MCF 10A (cell line): Measurements from ENCODE around the gene CCT7. TPM values are rescaled to one million over a fixed set of nuclear protein-coding genes. Genes with fewer than 3 reads are reported as not detected.

Experiments used
- BruUV-seq: library from RNA; stranded (reverse); fragments of 400-500 nt; replicated peaks from 2 replicates; lab custom pipeline; 2021; lab: Mats Ljungman, UMichigan
- CTCF ChIA-PET: fragments of 300-600 bp; sonication (Branson Sonifier 250); formaldehyde crosslinking; extraction: SDS; loops from one replicate; lab custom pipeline; 2021; ENCODE audit warnings: antibody characterized with exemption, inconsistent platforms; lab: Yijun Ruan, JAX
- POLR2A ChIA-PET: fragments of 300-600, 350-650 bp; sonication (Branson Sonifier 250); formaldehyde crosslinking; extraction: SDS; loops from one replicate; lab custom pipeline; 2020; ENCODE audit warnings: antibody characterized with exemption, inconsistent platforms; lab: Yijun Ruan, JAX
- DNase-seq: peaks from one replicate; pipeline ENCODE4 v3.0.0-alpha.2; 2018; ENCODE audit not compliant: unreplicated experiment
- H3K27ac Mint-ChIP-seq: one replicate; pipeline ENCODE4 v1.8.0; 2022; ENCODE audit warnings: mild to moderate bottlenecking, low read depth, mixed read lengths; ENCODE audit not compliant: unreplicated experiment
- H3K27me3 Mint-ChIP-seq: one replicate; pipeline ENCODE4 v1.8.0; 2022; ENCODE audit warnings: mixed read lengths; ENCODE audit not compliant: insufficient read depth, unreplicated experiment
- H3K36me3 Mint-ChIP-seq: one replicate; pipeline ENCODE4 v1.8.0; 2022; ENCODE audit warnings: mild to moderate bottlenecking, moderate library complexity, mixed read lengths; ENCODE audit not compliant: insufficient read depth, unreplicated experiment
- H3K4me1 Mint-ChIP-seq: one replicate; pipeline ENCODE4 v1.8.0; 2022; ENCODE audit warnings: mixed read lengths; ENCODE audit not compliant: insufficient read depth, unreplicated experiment
- H3K4me3 Mint-ChIP-seq: one replicate; pipeline ENCODE4 v1.8.0; 2022; ENCODE audit warnings: mild to moderate bottlenecking, moderate library complexity, mixed read lengths; ENCODE audit not compliant: unreplicated experiment
- H3K9me3 Mint-ChIP-seq: one replicate; pipeline ENCODE4 v1.8.0; 2022; ENCODE audit warnings: mixed read lengths; ENCODE audit not compliant: unreplicated experiment
- intact Hi-C: fragments of 100-400 bp; cut with micrococcal nuclease; formaldehyde crosslinking; loops from 2 replicates; pipeline ENCODE4 v1.14.1; 2022
- total RNA-seq: library from RNA; stranded (reverse); gene quantifications from 2 replicates; pipeline ENCODE4 v1.2.3, GENCODE V29; 2022
- TF ChIP-seq, protein P1 (sequence below): fragments of 200-600 bp; IDR thresholded peaks from one replicate; pipeline ENCODE4 v1.8.0; 2022; ENCODE audit warnings: antibody characterized with exemption, mild to moderate bottlenecking; ENCODE audit not compliant: unreplicated experiment

Gene CCT7
- total RNA-seq, 1 experiment from 2014 or later, result 495 TPM

DNA sequence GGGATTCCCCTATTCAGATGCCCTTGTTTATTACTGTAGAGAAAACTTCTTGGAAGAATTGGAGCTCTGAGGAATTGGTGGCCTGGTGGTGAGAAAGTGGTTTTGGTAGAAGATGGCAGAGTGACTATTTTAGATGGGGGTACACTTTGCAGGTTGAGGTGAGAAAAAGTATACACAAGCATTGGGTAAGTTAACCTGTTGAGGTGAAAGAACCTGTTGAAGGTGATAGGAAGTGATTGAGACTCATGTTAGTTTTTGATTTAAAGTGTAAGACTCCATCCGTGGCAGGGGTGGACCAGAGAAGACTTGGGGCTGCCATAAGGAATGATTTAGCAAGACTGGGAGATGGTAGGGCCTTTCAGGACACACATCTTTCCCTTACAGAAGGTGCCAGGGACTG lies 3.1 kb downstream of the CCT7 start:
- BruUV-seq, result no TSS peak
- Mint-ChIP-seq H3K4me1 (peaks cover 23% of the 10 kb centered on the region), H3K27me3 (no peaks in the 10 kb centered on the region), H3K27ac (no peak overlapping the region), H3K9me3 (no peaks in the 10 kb centered on the region), H3K36me3 (peaks cover 44% of the 10 kb centered on the region), H3K4me3 (no peak overlapping the region)
- POLR2A ChIA-PET, result interaction anchor here (1.1 kb wide), 1 partner anchor 19 kb away, joined by 3 read pairs; no protein-coding TSS in a partner anchor
- intact Hi-C loops, result no loop called here
- no peak for DNase-seq
- CTCF ChIA-PET, result interaction anchor here (0.8 to 8.1 kb wide), 6 partner anchors 8 to 1352 kb away, joined by 3 to 36 read pairs (median 4); partner anchors contain the start of gene SMYD5
- TF ChIP-seq, protein P1, sequence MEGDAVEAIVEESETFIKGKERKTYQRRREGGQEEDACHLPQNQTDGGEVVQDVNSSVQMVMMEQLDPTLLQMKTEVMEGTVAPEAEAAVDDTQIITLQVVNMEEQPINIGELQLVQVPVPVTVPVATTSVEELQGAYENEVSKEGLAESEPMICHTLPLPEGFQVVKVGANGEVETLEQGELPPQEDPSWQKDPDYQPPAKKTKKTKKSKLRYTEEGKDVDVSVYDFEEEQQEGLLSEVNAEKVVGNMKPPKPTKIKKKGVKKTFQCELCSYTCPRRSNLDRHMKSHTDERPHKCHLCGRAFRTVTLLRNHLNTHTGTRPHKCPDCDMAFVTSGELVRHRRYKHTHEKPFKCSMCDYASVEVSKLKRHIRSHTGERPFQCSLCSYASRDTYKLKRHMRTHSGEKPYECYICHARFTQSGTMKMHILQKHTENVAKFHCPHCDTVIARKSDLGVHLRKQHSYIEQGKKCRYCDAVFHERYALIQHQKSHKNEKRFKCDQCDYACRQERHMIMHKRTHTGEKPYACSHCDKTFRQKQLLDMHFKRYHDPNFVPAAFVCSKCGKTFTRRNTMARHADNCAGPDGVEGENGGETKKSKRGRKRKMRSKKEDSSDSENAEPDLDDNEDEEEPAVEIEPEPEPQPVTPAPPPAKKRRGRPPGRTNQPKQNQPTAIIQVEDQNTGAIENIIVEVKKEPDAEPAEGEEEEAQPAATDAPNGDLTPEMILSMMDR, result no peak

DNA sequence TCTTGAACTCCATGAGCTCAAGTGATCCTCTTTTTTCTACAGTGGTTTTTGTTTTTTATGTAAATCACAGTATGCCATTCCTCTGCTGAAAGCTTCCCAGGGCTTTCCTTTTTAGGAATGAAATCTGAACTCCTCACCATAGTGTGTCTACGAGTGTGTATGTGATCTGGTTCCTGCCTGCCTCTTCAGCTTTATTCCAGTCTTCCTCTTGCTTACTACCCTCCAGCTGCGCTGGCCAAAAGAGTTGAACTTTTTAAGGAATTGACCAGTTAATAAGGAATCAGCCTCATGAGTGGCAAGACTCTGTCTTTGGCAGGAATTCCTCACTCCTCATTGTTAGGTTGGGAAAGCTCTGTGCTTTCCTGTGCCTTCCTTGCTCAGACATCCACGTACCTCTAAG lies 4.0 kb downstream of the CCT7 start:
- CTCF ChIA-PET, result interaction anchor here (0.6 to 8.1 kb wide), 5 partner anchors 17 to 1728 kb away, joined by 3 to 36 read pairs (median 4); partner anchors contain the start of gene SMYD5
- TF ChIP-seq, protein P1, result no peak
- peak overlapping the region; percentile 23 for H3K27ac Mint-ChIP-seq
- H3K27me3 Mint-ChIP-seq, result no peaks in the 10 kb centered on the region
- no peak overlapping the region for H3K4me3 Mint-ChIP-seq
- POLR2A ChIA-PET, result interaction anchor here (0.6 to 1.3 kb wide), 3 partner anchors 42 to 126 kb away, joined by 3 to 5 read pairs (median 4); partner anchors contain the start of genes EGR4 and RAB11FIP5
- DNase-seq, result no peak
- BruUV-seq, result no TSS peak
- H3K36me3 Mint-ChIP-seq, result peaks cover 51% of the 10 kb centered on the region
- intact Hi-C loops, result no loop called here
- H3K9me3 Mint-ChIP-seq, result no peaks in the 10 kb centered on the region
- peaks cover 23% of the 10 kb centered on the region for H3K4me1 Mint-ChIP-seq

DNA sequence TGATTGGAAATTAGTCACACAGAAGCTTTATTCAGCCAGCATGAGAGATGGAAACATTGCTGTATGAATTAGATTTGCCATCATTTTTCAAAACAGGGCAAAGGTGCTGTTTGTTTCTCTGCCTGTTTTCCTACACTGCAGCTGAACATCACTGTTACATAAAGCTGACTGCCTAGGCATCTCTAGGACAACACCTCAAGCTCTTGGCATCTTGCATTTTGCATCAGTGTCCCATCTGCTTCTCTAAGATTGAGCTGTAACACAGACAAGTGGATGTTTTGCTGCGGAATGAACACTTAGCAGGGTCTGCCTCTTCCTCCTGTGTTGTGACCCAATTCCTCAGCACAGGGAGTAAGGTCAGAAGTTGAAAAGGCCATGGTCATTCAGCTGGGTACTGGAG lies 4.9 kb downstream of the CCT7 start:
- no TSS peak for BruUV-seq
- H3K4me3 Mint-ChIP-seq, result no peak overlapping the region
- TF ChIP-seq, protein P1, result no peak
- intact Hi-C loops, result no loop called here
- no peak for DNase-seq
- H3K9me3 Mint-ChIP-seq, result no peaks in the 10 kb centered on the region
- H3K27ac Mint-ChIP-seq, result no peak overlapping the region
- POLR2A ChIA-PET, result interaction anchor here (0.6 to 1.3 kb wide), 3 partner anchors 9 to 127 kb away, joined by 3 to 4 read pairs (median 4); partner anchors contain the start of gene RAB11FIP5
- peaks cover 53% of the 10 kb centered on the region for H3K36me3 Mint-ChIP-seq
- no peaks in the 10 kb centered on the region for H3K27me3 Mint-ChIP-seq
- CTCF ChIA-PET, result interaction anchor here (0.6 to 8.1 kb wide), 6 partner anchors 21 to 1235 kb away, joined by 3 to 36 read pairs (median 3); partner anchors contain the start of gene SMYD5
- peaks cover 28% of the 10 kb centered on the region for H3K4me1 Mint-ChIP-seq

DNA sequence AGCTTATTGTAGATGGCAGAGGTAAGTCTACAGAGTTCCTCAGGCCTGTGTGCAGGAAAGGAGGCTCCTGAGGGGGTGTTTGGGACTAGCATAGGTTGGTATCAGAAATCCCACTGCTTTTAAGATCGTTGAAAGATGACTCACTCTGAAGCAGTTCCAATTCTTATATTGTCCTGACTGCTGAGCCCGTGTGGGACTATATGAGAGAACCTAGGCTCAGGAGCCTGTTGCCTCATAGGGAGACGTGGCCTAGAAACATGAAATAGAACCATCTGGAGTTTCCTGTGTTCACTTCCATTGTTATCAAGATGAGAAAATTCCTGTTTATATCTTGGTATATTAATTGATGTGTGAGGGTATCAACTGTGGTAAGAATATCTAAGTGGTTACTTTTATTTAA lies 5.7 kb downstream of the CCT7 start:
- ChIA-PET CTCF (interaction anchor here (0.8 to 2.0 kb wide), 3 partner anchors 28 to 63 kb away, joined by 3 to 13 read pairs (median 3); no protein-coding TSS in a partner anchor), POLR2A (no interaction called here)
- H3K9me3 Mint-ChIP-seq, result no peaks in the 10 kb centered on the region
- H3K4me1 Mint-ChIP-seq, result peaks cover 35% of the 10 kb centered on the region
- no TSS peak for BruUV-seq
- TF ChIP-seq, protein P1, result no peak
- peak; percentile 57 for DNase-seq
- H3K4me3 Mint-ChIP-seq, result no peak overlapping the region
- no peak overlapping the region for H3K27ac Mint-ChIP-seq
- H3K36me3 Mint-ChIP-seq, result peaks cover 56% of the 10 kb centered on the region
- intact Hi-C loops, result no loop called here
- H3K27me3 Mint-ChIP-seq, result no peaks in the 10 kb centered on the region
